ENCODE data around the gene ANKRD13D.
A peak's percentile ranks its signal among the peaks of the same experiment; 100 is the strongest.

The ANKRD13D gene

GRCh38 chr11:67288452-67289225 lies 464 bp upstream of the ANKRD13D start:
- DNase-seq: peak; percentile 86

GRCh38 chr11:67289651-67290479 lies 762 bp downstream of the ANKRD13D start:
- no peak for DNase-seq

- DNase-seq: no peak
These were observed 1.7 kb downstream of the ANKRD13D start for GRCh38 chr11:67290801-67291200.

GRCh38 chr11:67291481-67292381 lies 2.6 kb downstream of the ANKRD13D start:
- DNase-seq: no peak

- DNase-seq: no peak
These were observed 3.6 kb downstream of the ANKRD13D start for GRCh38 chr11:67292671-67293070.

- DNase-seq: no peak
These were observed 4.0 kb downstream of the ANKRD13D start for GRCh38 chr11:67293090-67293489.

GRCh38 chr11:67295846-67296245 lies 6.7 kb downstream of the ANKRD13D start:
- DNase-seq: no peak

GRCh38 chr11:67298786-67299185 lies 9.7 kb downstream of the ANKRD13D start:
- no peak for DNase-seq

- no peak for DNase-seq
These were observed 10.5 kb downstream of the ANKRD13D start for GRCh38 chr11:67299471-67300191.

GRCh38 chr11:67300256-67300755 lies 11.2 kb downstream of the ANKRD13D start:
- DNase-seq: no peak

- DNase-seq: no peak
These were observed 11.7 kb downstream of the ANKRD13D start for GRCh38 chr11:67300756-67301312.

GRCh38 chr11:67301313-67301921 lies 12.3 kb downstream of the ANKRD13D start:
- no peak for DNase-seq

- DNase-seq: no peak
These were observed 12.9 kb downstream of the ANKRD13D start for GRCh38 chr11:67301951-67302516.

GRCh38 chr11:67302571-67303131 lies 13.5 kb downstream of the ANKRD13D start:
- DNase-seq: no peak

GRCh38 chr11:67303132-67303834 lies 14.2 kb downstream of the ANKRD13D start, which contains the start of gene SSH3:
TSS of gene SSH3 (plus strand) at chr11:67303530. CDS start at chr11:67303626, 96 bp downstream.
- no peak for DNase-seq

GRCh38 chr11:67303835-67304411 lies 14.8 kb downstream of the ANKRD13D start:
- DNase-seq: no peak

- DNase-seq: no peak
These were observed 15.5 kb downstream of the ANKRD13D start for GRCh38 chr11:67304511-67305113.

- DNase-seq: no peak
These were observed 17.9 kb downstream of the ANKRD13D start for GRCh38 chr11:67306769-67307544.
